ENCODE data around the gene GLT8D1.

GRCh38 chr3:52739730-52740129 is 34.1 kb upstream of the GLT8D1 start:
- TF ChIP-seq EP300 (IDR thresholded peaks at IDR 0.05): no peak
- TF ChIP-seq CTCF (IDR thresholded peaks at IDR 0.05): no peak
- no peak for TF ChIP-seq POLR2A (IDR thresholded peaks at IDR 0.05)
